GM18520 (cell line): ENCODE results near the gene ARHGEF1.
"Not testable (repeated sequence)": the region's sequence is repeated elsewhere in the genome, so short reads cannot be mapped to it uniquely, and the experiment has no call there.

Experiments
- ATAC-seq: cut with Tn5 transposase; IDR thresholded peaks from one replicate; pipeline ENCODE4 v1.9.1; 2021; ENCODE audit not compliant: unreplicated experiment

The ARHGEF1 gene

GRCh38 chr19:41929536-41930071, 46.6 kb downstream of the ARHGEF1 start:
- no peak for ATAC-seq

- no peak for ATAC-seq
These were observed 47.3 kb downstream of the ARHGEF1 start for GRCh38 chr19:41930322-41930722.

GRCh38 chr19:41930926-41931592, 48.1 kb downstream of the ARHGEF1 start:
- no peak for ATAC-seq

- no peak for ATAC-seq
These were observed 49.3 kb downstream of the ARHGEF1 start for GRCh38 chr19:41932259-41932719.

GRCh38 chr19:41932720-41933332, 49.8 kb downstream of the ARHGEF1 start:
- no peak for ATAC-seq

- no peak for ATAC-seq
These were observed 50.9 kb downstream of the ARHGEF1 start for GRCh38 chr19:41933693-41934426.

GRCh38 chr19:41934849-41935374, 51.9 kb downstream of the ARHGEF1 start:
- ATAC-seq: no peak

- ATAC-seq: no peak
These were observed 52.9 kb downstream of the ARHGEF1 start for GRCh38 chr19:41935760-41936415.

- no peak for ATAC-seq
These were observed 53.4 kb downstream of the ARHGEF1 start for GRCh38 chr19:41936416-41936850.

- ATAC-seq: no peak
These were observed 54.0 kb downstream of the ARHGEF1 start for GRCh38 chr19:41936961-41937360.

GRCh38 chr19:41937525-41938468, 54.8 kb downstream of the ARHGEF1 start:
- no peak for ATAC-seq

- ATAC-seq: not testable (repeated sequence)
These were observed 56.2 kb downstream of the ARHGEF1 start for GRCh38 chr19:41939209-41939608.

GRCh38 chr19:41939861-41940730, 57.1 kb downstream of the ARHGEF1 start:
- ATAC-seq: no peak

- ATAC-seq: no peak
These were observed 57.9 kb downstream of the ARHGEF1 start for GRCh38 chr19:41940731-41941409.

- ATAC-seq: no peak
These were observed 58.6 kb downstream of the ARHGEF1 start for GRCh38 chr19:41941410-41942202.

GRCh38 chr19:41944336-41944735, 61.4 kb downstream of the ARHGEF1 start:
- no peak for ATAC-seq

GRCh38 chr19:41945135-41945766, 62.3 kb downstream of the ARHGEF1 start:
- peak; percentile 83 for ATAC-seq
